ENCODE results near the gene SLC4A1AP.
"Not testable (repeated sequence)": the region's sequence is repeated elsewhere in the genome, so short reads cannot be mapped to it uniquely, and the experiment has no call there.

SLC4A1AP gene

DNA sequence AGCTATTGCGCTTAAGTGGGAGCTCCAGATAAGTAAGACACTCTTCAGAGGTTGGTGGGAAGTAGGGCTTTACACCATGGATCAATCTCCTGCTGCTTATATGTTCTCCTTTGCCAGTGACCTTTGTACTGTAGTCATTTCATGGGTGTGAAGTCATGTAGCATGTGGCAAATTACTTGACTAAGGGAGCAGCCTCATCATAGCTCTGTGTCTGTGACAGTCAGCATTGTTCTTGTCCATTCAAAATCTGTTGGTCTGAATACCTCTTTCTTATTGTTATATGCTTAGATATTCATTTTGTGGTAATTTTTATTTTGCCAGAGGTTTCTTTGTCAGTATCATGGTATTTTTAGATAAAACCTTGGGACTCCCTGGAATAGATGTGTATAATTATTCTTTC lies 18.2 kb downstream of the SLC4A1AP start:
- Histone ChIP-seq H3K27ac (ENCODE audit: low read depth, low read length, severe bottlenecking) (peak overlapping the region; percentile 92), H3K9me3 (ENCODE audit: control insufficient read depth, low read length) (no peaks in the 10 kb centered on the region), H3K36me3 (ENCODE audit: control insufficient read depth, insufficient read depth, low read length) (peaks cover 61% of the 10 kb centered on the region), H3K4me3 (ENCODE audit: extremely low read depth, insufficient read depth, low read length, poor library complexity, severe bottlenecking) (no peak overlapping the region), H3K4me1 (ENCODE audit: control insufficient read depth, insufficient read depth, low read length, poor library complexity, severe bottlenecking) (peaks cover 22% of the 10 kb centered on the region)
- 100% methylated on average over 1 of the region's 1 CpG; no CpG with 5 or more reads in 1 of the 2 experiments for WGBS, 2 experiments (ENCODE audit: insufficient coverage in 2 of 2)

DNA sequence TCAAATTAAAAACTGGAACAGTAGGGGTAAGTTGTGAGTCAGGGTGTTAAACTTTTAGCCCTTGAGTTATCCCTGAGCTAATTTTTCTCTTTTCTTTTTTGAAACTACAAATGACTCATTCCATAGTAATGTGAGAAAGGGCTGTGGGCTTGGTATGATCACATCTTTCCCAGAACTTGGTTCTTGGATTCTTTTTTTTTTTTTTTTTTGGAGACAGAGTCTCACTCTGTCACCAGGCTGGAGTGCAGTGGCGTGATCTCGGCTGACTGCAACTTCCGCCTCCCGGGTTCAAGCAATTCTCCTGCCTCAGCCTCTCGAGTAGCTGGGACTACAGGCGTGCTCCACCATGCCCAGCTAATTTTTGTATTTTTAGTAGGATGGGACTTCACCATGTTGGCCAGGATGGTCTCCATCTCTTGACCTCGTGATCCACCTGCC lies 18.7 kb downstream of the SLC4A1AP start:
- peak overlapping the region; percentile 92 for H3K27ac ChIP-seq (ENCODE audit: low read depth, low read length, severe bottlenecking)
- H3K9me3 ChIP-seq (ENCODE audit: control insufficient read depth, low read length); H3K4me3 ChIP-seq (ENCODE audit: extremely low read depth, insufficient read depth, low read length, poor library complexity, severe bottlenecking): not testable (repeated sequence)
- peaks cover 22% of the 10 kb centered on the region for H3K4me1 ChIP-seq (ENCODE audit: control insufficient read depth, insufficient read depth, low read length, poor library complexity, severe bottlenecking)
- 97 to 98% methylated on average over 3 to 5 of the region's 7 CpGs for WGBS, 2 experiments (ENCODE audit: insufficient coverage in 2 of 2)
- H3K36me3 ChIP-seq (ENCODE audit: control insufficient read depth, insufficient read depth, low read length), result peaks cover 62% of the 10 kb centered on the region

- H3K27ac ChIP-seq (ENCODE audit: low read depth, low read length, severe bottlenecking), result peak overlapping the region; percentile 92
- no peak overlapping the region for H3K4me3 ChIP-seq (ENCODE audit: extremely low read depth, insufficient read depth, low read length, poor library complexity, severe bottlenecking)
- peaks cover 59% of the 10 kb centered on the region for H3K36me3 ChIP-seq (ENCODE audit: control insufficient read depth, insufficient read depth, low read length)
- H3K9me3 ChIP-seq (ENCODE audit: control insufficient read depth, low read length), result no peaks in the 10 kb centered on the region
- 0 to 43% methylated on average over 1 to 3 of the region's 9 CpGs for WGBS, 2 experiments (ENCODE audit: insufficient coverage in 2 of 2)
- H3K4me1 ChIP-seq (ENCODE audit: control insufficient read depth, insufficient read depth, low read length, poor library complexity, severe bottlenecking), result peaks cover 22% of the 10 kb centered on the region
Measured at GRCh38 chr2:27683390-27684071, 19.8 kb downstream of the SLC4A1AP start.

GRCh38 chr2:27685006-27685405 lies 21.3 kb downstream of the SLC4A1AP start:
- H3K36me3 ChIP-seq (ENCODE audit: control insufficient read depth, insufficient read depth, low read length), result peaks cover 59% of the 10 kb centered on the region
- H3K9me3 ChIP-seq (ENCODE audit: control insufficient read depth, low read length); H3K27ac ChIP-seq (ENCODE audit: low read depth, low read length, severe bottlenecking); H3K4me3 ChIP-seq (ENCODE audit: extremely low read depth, insufficient read depth, low read length, poor library complexity, severe bottlenecking): not testable (repeated sequence)
- no CpG with 5 or more reads among the region's 1 CpG for WGBS, 2 experiments (ENCODE audit: insufficient coverage in 2 of 2)
- peaks cover 22% of the 10 kb centered on the region for H3K4me1 ChIP-seq (ENCODE audit: control insufficient read depth, insufficient read depth, low read length, poor library complexity, severe bottlenecking)

- WGBS, 2 experiments (ENCODE audit: insufficient coverage in 2 of 2), result no CpG with 5 or more reads among the region's 3 CpGs
- H3K4me1 ChIP-seq (ENCODE audit: control insufficient read depth, insufficient read depth, low read length, poor library complexity, severe bottlenecking), result peaks cover 22% of the 10 kb centered on the region
- H3K36me3 ChIP-seq (ENCODE audit: control insufficient read depth, insufficient read depth, low read length), result peaks cover 54% of the 10 kb centered on the region
- no peak overlapping the region for H3K4me3 ChIP-seq (ENCODE audit: extremely low read depth, insufficient read depth, low read length, poor library complexity, severe bottlenecking)
- no peak overlapping the region for H3K27ac ChIP-seq (ENCODE audit: low read depth, low read length, severe bottlenecking)
- no peaks in the 10 kb centered on the region for H3K9me3 ChIP-seq (ENCODE audit: control insufficient read depth, low read length)
Measured at GRCh38 chr2:27685577-27685976, 21.9 kb downstream of the SLC4A1AP start.

- Histone ChIP-seq H3K36me3 (ENCODE audit: control insufficient read depth, insufficient read depth, low read length) (peaks cover 53% of the 10 kb centered on the region), H3K27ac (ENCODE audit: low read depth, low read length, severe bottlenecking) (no peak overlapping the region), H3K4me3 (ENCODE audit: extremely low read depth, insufficient read depth, low read length, poor library complexity, severe bottlenecking) (no peak overlapping the region), H3K9me3 (ENCODE audit: control insufficient read depth, low read length) (no peaks in the 10 kb centered on the region), H3K4me1 (ENCODE audit: control insufficient read depth, insufficient read depth, low read length, poor library complexity, severe bottlenecking) (peaks cover 7% of the 10 kb centered on the region)
- no CpG with 5 or more reads among the region's 1 CpG for WGBS, 2 experiments (ENCODE audit: insufficient coverage in 2 of 2)
Measured at GRCh38 chr2:27687232-27687631, 23.5 kb downstream of the SLC4A1AP start.

DNA sequence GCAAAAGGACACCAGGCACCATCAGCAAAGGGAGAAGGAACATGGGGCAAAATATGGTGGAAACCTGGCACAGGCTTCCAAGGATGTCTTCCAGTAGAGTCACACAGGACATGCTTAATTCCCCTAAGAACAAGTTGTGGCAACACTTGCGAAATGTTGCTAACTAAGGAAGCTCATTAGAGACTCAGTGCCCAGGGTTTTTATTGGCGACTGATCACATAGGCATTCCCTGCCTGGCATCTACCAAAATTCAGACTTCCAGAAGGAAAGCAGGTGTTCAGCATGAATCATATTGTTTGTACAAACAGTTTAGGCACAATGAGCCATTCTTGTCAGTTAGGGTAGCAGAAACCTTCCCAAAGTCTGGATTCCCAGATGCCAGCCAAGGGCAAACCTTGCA lies 25.7 kb downstream of the SLC4A1AP start:
- Histone ChIP-seq H3K4me1 (ENCODE audit: control insufficient read depth, insufficient read depth, low read length, poor library complexity, severe bottlenecking) (no peaks in the 10 kb centered on the region), H3K27ac (ENCODE audit: low read depth, low read length, severe bottlenecking) (no peak overlapping the region), H3K36me3 (ENCODE audit: control insufficient read depth, insufficient read depth, low read length) (peaks cover 47% of the 10 kb centered on the region), H3K4me3 (ENCODE audit: extremely low read depth, insufficient read depth, low read length, poor library complexity, severe bottlenecking) (no peak overlapping the region), H3K9me3 (ENCODE audit: control insufficient read depth, low read length) (no peaks in the 10 kb centered on the region)
- WGBS, 2 experiments (ENCODE audit: insufficient coverage in 2 of 2), result 85% methylated on average over 2 of the region's 2 CpGs; no CpG with 5 or more reads in 1 of the 2 experiments

DNA sequence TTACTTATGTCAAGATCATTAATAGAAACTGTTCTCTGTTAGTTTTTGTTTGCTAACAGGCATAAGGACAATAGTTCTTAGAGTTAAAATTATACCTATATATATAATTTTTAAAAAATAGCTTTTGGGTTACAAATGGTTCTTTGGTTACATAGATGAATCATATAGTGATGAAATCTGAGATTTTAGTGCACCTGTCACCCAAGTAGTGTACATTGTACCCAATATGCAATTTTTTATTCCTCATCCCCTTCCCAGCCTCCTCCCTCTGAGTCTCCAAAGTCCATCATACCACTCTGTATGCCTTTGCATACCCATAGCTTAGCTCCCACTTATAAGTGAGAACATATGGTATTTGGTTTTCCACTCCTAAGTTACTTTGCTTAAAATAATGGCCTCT lies 26.4 kb downstream of the SLC4A1AP start:
- Histone ChIP-seq H3K9me3 (ENCODE audit: control insufficient read depth, low read length) (no peaks in the 10 kb centered on the region), H3K36me3 (ENCODE audit: control insufficient read depth, insufficient read depth, low read length) (peaks cover 41% of the 10 kb centered on the region), H3K4me3 (ENCODE audit: extremely low read depth, insufficient read depth, low read length, poor library complexity, severe bottlenecking) (no peak overlapping the region), H3K4me1 (ENCODE audit: control insufficient read depth, insufficient read depth, low read length, poor library complexity, severe bottlenecking) (no peaks in the 10 kb centered on the region), H3K27ac (ENCODE audit: low read depth, low read length, severe bottlenecking) (no peak overlapping the region)

GRCh38 chr2:27697660-27698059 lies 34.0 kb downstream of the SLC4A1AP start:
- H3K36me3 ChIP-seq (ENCODE audit: control insufficient read depth, insufficient read depth, low read length), result peaks cover 24% of the 10 kb centered on the region
- 100% methylated on average over 1 of the region's 1 CpG; no CpG with 5 or more reads in 1 of the 2 experiments for WGBS, 2 experiments (ENCODE audit: insufficient coverage in 2 of 2)
- H3K4me1 ChIP-seq (ENCODE audit: control insufficient read depth, insufficient read depth, low read length, poor library complexity, severe bottlenecking), result peaks cover 5% of the 10 kb centered on the region
- no peaks in the 10 kb centered on the region for H3K9me3 ChIP-seq (ENCODE audit: control insufficient read depth, low read length)
- H3K4me3 ChIP-seq (ENCODE audit: extremely low read depth, insufficient read depth, low read length, poor library complexity, severe bottlenecking), result no peak overlapping the region
- no peak overlapping the region for H3K27ac ChIP-seq (ENCODE audit: low read depth, low read length, severe bottlenecking)

DNA sequence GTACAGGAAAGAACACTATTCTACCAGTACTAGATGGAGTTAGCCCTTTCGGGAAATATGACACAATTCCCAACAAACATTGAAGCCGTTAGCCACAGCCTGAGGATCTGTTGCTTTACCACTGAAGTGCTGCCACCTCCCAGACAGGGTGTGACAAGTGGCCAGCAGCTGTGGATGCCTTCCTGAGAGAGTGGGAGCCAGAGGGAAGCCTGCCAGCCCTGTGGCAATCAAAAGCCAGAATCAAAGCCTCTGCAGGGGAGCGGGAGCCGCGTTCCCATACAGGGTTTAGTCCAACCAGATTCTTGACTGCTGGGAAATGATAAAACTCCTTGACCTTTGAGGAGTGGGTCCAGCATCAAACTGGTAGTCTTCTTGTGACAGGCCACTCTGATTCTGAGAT lies 38.0 kb downstream of the SLC4A1AP start:
- no peaks in the 10 kb centered on the region for H3K9me3 ChIP-seq (ENCODE audit: control insufficient read depth, low read length)
- H3K36me3 ChIP-seq (ENCODE audit: control insufficient read depth, insufficient read depth, low read length), result peaks cover 4% of the 10 kb centered on the region
- H3K27ac ChIP-seq (ENCODE audit: low read depth, low read length, severe bottlenecking), result no peak overlapping the region
- WGBS, 2 experiments (ENCODE audit: insufficient coverage in 2 of 2), result 73 to 76% methylated on average over 3 to 4 of the region's 5 CpGs
- H3K4me1 ChIP-seq (ENCODE audit: control insufficient read depth, insufficient read depth, low read length, poor library complexity, severe bottlenecking), result peaks cover 25% of the 10 kb centered on the region
- H3K4me3 ChIP-seq (ENCODE audit: extremely low read depth, insufficient read depth, low read length, poor library complexity, severe bottlenecking), result no peak overlapping the region

DNA sequence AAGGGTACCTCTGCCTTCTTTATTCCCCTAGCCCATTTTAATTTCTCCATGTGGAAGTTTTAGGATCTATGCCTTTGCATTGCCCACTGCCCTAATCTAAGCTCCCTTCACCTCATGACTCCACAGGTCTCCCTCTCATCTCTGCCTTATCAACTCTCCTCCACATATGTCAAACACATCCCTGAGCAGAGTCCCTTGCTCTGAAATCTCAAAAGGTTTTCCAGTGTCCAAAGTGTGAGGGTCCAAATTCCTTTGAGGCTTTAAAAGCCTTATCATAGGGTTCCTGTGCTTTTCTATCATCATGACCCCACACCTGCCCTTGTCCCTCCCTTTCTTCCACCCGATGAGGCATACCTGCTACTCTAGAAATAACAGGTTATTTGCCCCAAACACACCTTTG lies 38.6 kb downstream of the SLC4A1AP start:
- H3K4me1 ChIP-seq (ENCODE audit: control insufficient read depth, insufficient read depth, low read length, poor library complexity, severe bottlenecking), result peaks cover 25% of the 10 kb centered on the region
- no peaks in the 10 kb centered on the region for H3K9me3 ChIP-seq (ENCODE audit: control insufficient read depth, low read length)
- H3K36me3 ChIP-seq (ENCODE audit: control insufficient read depth, insufficient read depth, low read length), result peaks cover 4% of the 10 kb centered on the region
- no peak overlapping the region for H3K4me3 ChIP-seq (ENCODE audit: extremely low read depth, insufficient read depth, low read length, poor library complexity, severe bottlenecking)
- no peak overlapping the region for H3K27ac ChIP-seq (ENCODE audit: low read depth, low read length, severe bottlenecking)
- WGBS, 2 experiments (ENCODE audit: insufficient coverage in 2 of 2), result 89 to 100% methylated on average over 1 of the region's 1 CpG
